ENCODE measurements around the gene MYBBP1A.

GRCh38 chr17:4560837-4561256 is 5.7 kb upstream of the MYBBP1A start:
- TF ChIP-seq EZH2phosphoT487 (IDR thresholded peaks at IDR 0.05; ENCODE audit: insufficient read depth, low read depth) (no peak), EZH2 (IDR thresholded peaks at IDR 0.05; ENCODE audit: insufficient read depth, poor library complexity, severe bottlenecking) (no peak)

Measured in GM23248 (cell line).